Tibial nerve (tissue), 4 donors: ENCODE results near the gene TM4SF4. TPM values are rescaled to one million over a fixed set of nuclear protein-coding genes. Genes with fewer than 3 reads are reported as not detected.

Experiments used
- DNase-seq, 2 donors: peaks; one replicate each; pipeline ENCODE4 v3.0.0-alpha.2; 2019; ENCODE audit warnings: low spot score in 2 of 2
- H3K27ac ChIP-seq, 4 donors: fragments of 200-600 bp; sonication (generic) in 3 of 4; one replicate each; pipeline ENCODE4 v1.5.1; 2017 to 2019; ENCODE audit warnings: mild to moderate bottlenecking in 1 of 4
- H3K27me3 ChIP-seq, 2 donors: fragments of 200-600 bp; sonication (generic) in 1 of 2; one replicate each; pipeline versions ENCODE4 v1.5.1 to v1.6.0; 2017 to 2019
- H3K36me3 ChIP-seq, 3 donors: fragments of 200-600 bp; sonication (generic); one replicate each; pipeline ENCODE4 v1.5.1; 2018 to 2019
- H3K4me1 ChIP-seq, 4 donors: fragments of 200-600 bp; sonication (generic) in 3 of 4; one replicate each; pipeline ENCODE4 v1.5.1; 2017 to 2019
- H3K4me3 ChIP-seq, 4 donors: fragments of 200-600 bp; sonication (generic) in 3 of 4; one replicate each; pipeline ENCODE4 v1.5.1; 2017 to 2019; ENCODE audit warnings: mild to moderate bottlenecking in 1 of 4, moderate library complexity in 1 of 4
- H3K9me3 ChIP-seq, 4 donors: fragments of 200-600 bp; sonication (generic) in 3 of 4; one replicate each; pipeline ENCODE4 v1.5.1; 2017 to 2019
- EP300 ChIP-seq, 2 donors: sonication (generic); formaldehyde crosslinking; IDR thresholded peaks; one replicate each; pipeline ENCODE4 v1.6.1; 2017; ENCODE audit warnings: antibody characterized with exemption in 2 of 2, mild to moderate bottlenecking in 1 of 2
- POLR2A ChIP-seq, 2 donors: fragments of 450-650 bp; IDR thresholded peaks; one replicate each; pipeline ENCODE4 v1.6.1; 2017; ENCODE audit warnings: antibody characterized with exemption in 2 of 2, mild to moderate bottlenecking in 2 of 2, moderate library complexity in 2 of 2
- WGBS, 2 donors: methylation state at CpG; one replicate each; pipeline ENCODE4 v1.1.5; 2018; 5-methylcytosine and 5-hydroxymethylcytosine counted together
- total RNA-seq, 4 donors: library from RNA; depleted of rRNA; stranded (reverse); fragments of >200 nt; gene quantifications; one replicate each; pipeline ENCODE4 v1.1.0, GENCODE V29; 2016
- TF ChIP-seq, protein P1 (sequence below), 5 experiments: fragments of 200-600 bp in 3 of 5; fragments of 450-650 bp in 2 of 5; sonication (generic) in 3 of 5; IDR thresholded peaks; one replicate each; pipeline ENCODE4 v1.5.1; 2016 to 2019; ENCODE audit warnings: antibody characterized with exemption in 5 of 5, mild to moderate bottlenecking in 3 of 5, moderate library complexity in 2 of 5

The TM4SF4 gene
- total RNA-seq, 4 donors from 2014 or later = not detected

DNA sequence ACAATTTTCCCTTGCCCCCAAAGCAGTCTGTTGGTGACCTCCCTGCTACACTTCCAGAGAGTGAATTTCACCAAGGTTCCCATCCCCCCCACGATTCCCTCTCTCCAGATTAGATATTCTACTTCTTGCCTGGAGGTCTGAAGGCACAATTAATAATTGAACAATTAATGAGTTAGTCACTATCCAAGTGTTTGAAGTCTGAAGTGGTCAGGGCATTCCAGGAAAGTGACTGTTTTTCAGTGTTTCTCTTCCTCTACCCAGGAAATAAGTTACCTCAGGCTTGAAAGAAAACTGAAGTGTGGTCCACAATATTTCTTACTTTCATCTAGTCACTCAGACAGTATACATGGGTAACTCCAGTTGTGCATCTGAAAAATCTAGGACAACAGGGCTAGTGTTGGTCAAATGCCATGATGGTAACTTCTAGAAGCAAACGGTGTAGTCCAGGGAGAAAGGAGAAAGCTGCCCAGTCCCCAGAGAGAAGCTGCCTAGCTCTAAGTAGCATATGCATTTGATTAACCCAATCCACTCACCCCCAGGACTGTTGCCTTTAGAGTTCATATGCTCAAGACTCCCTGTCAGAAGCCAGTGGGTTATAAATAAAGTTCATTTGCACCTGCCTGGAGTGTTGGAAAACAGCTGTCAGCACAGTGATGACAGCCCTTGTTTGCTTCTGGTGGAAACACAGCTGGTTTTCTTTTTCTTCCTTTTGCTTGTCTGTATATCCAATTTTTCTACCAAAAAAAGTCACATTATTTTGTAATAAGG lies 2.3 kb upstream of the TM4SF4 start:
- DNase-seq = no peak
- Histone ChIP-seq H3K27me3 (no peaks in the 10 kb centered on the region), H3K27ac (peak overlapping the region in 1 of 4 donors; percentile 30), H3K4me1 (peaks cover 0 to 25% (median 8%) of the 10 kb centered on the region in 4 donors), H3K36me3 (no peaks in the 10 kb centered on the region), H3K9me3 (no peaks in the 10 kb centered on the region), H3K4me3 (no peak overlapping the region)
- WGBS, 2 donors = 57 to 67% methylated on average over 2 of the region's 2 CpGs
- TF ChIP-seq, protein P1, sequence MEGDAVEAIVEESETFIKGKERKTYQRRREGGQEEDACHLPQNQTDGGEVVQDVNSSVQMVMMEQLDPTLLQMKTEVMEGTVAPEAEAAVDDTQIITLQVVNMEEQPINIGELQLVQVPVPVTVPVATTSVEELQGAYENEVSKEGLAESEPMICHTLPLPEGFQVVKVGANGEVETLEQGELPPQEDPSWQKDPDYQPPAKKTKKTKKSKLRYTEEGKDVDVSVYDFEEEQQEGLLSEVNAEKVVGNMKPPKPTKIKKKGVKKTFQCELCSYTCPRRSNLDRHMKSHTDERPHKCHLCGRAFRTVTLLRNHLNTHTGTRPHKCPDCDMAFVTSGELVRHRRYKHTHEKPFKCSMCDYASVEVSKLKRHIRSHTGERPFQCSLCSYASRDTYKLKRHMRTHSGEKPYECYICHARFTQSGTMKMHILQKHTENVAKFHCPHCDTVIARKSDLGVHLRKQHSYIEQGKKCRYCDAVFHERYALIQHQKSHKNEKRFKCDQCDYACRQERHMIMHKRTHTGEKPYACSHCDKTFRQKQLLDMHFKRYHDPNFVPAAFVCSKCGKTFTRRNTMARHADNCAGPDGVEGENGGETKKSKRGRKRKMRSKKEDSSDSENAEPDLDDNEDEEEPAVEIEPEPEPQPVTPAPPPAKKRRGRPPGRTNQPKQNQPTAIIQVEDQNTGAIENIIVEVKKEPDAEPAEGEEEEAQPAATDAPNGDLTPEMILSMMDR (IDR thresholded peaks at IDR 0.05) = no peak
- TF ChIP-seq POLR2A (IDR thresholded peaks at IDR 0.05) (no peak), EP300 (IDR thresholded peaks at IDR 0.05) (no peak)

DNA sequence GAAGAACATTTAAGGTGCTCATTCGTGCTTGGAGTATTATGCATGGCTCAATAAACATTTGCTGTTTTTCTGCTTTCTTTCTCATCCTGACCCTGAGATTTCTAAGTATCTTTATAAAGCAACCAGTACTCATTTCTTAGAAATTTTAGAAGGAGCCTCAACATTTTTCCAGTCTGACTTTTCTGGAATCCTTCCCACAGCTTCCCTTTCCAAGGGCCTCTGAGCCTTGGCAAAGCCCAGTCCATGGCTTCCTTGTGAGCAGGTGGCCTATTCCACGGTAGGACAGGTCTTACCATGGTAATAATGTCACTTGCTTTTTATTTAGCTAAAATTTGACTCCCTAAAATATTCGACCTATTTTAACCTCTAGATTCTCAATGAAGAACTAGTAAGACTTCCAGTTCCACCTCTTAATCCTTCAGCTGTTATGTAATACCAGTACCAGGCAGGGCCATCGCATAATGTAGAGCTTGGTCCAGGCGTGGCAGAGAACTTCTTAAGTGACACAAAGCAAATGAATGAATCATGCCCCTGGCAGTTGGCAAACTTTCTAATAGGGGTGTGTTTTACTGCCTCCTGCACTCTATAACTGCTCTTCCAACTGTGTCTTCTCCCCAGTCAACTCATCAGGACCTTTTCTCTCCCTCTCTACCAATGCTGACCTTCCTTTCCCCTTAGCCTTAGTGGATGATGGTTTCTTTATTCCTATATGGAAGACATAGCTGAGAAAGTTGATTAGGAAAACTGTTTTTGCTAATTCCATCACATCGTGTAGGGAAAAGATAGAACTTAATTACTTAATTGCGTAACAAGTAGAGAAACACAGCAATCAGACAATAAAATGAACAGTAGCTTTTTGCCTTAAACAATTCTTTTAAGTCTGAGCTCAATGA lies 894 bp upstream of the TM4SF4 start:
- peak overlapping the region in 2 of 4 donors; percentile 21 to 62 for H3K27ac ChIP-seq
- no peaks in the 10 kb centered on the region for H3K36me3 ChIP-seq
- WGBS, 2 donors = 52 to 62% methylated on average over 7 of the region's 7 CpGs
- no peaks in the 10 kb centered on the region for H3K27me3 ChIP-seq
- no peak overlapping the region for H3K4me3 ChIP-seq
- no peak for DNase-seq
- peaks cover 0 to 23% (median 7%) of the 10 kb centered on the region in 4 donors for H3K4me1 ChIP-seq
- H3K9me3 ChIP-seq = no peaks in the 10 kb centered on the region
- TF ChIP-seq, protein P1 (IDR thresholded peaks at IDR 0.05) = no peak
- TF ChIP-seq POLR2A (IDR thresholded peaks at IDR 0.05) (no peak), EP300 (IDR thresholded peaks at IDR 0.05) (peak in 1 of 2 donors; percentile 12)

DNA sequence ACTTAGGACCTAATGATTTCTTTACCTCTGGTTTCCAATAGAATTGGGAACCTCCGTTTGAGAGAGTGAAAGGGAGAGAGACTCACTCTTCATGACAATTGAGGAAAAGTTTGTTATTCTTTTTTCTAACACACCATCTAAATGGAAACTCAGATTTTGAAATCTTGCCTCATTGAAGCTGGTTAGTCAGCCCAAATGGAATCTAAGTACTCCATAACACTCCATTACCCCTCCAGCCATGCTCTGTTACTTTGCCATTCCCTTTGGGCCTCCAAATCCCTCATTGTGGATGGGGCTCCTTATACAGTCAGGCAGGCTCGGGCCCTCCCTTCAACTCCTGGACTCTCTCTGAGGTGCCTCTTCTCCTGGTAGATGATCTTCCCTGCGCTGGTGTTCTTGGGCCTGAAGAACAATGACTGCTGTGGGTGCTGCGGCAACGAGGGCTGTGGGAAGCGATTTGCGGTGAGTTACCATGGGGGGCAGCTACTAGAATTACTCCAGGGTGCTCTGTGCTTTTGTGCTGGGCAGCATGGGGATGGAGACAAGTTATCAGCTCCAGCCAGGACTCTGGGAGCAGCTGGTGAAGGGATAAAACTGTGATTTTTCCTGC lies 1.1 kb downstream of the TM4SF4 start:
- Histone ChIP-seq H3K4me3 (no peak overlapping the region), H3K27ac (no peak overlapping the region), H3K27me3 (no peaks in the 10 kb centered on the region), H3K36me3 (no peaks in the 10 kb centered on the region), H3K4me1 (peaks cover 0 to 35% (median 10%) of the 10 kb centered on the region in 4 donors), H3K9me3 (no peaks in the 10 kb centered on the region)
- TF ChIP-seq EP300 (IDR thresholded peaks at IDR 0.05) (no peak), POLR2A (IDR thresholded peaks at IDR 0.05) (no peak)
- TF ChIP-seq, protein P1 (IDR thresholded peaks at IDR 0.05) = no peak
- 94 to 96% methylated on average over 7 of the region's 7 CpGs for WGBS, 2 donors
- DNase-seq = no peak

DNA sequence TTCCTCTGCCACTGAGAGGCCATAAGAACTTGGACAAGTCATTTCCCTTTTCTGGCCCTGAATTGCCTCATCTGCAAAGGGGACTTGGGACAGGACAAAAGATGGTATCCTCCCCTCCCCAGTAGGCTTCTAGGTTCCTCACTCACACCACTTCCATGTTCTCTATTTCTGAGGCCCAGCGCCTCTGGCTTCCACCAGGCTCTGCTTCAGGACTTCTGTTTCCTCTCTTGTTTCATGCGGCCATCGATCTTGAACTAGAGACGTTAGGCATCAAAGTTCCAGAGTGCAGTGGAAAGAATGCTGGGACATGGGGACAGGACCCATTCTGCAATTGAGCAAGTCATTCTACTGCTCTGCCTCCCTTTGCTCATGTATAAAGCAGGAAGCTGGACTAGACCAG lies 1.7 kb downstream of the TM4SF4 start:
- no peak for DNase-seq
- TF ChIP-seq POLR2A (IDR thresholded peaks at IDR 0.05) = no peak
- TF ChIP-seq EP300 (IDR thresholded peaks at IDR 0.05) = no peak
- TF ChIP-seq, protein P1 (IDR thresholded peaks at IDR 0.05) = no peak
- Histone ChIP-seq H3K4me3 (no peak overlapping the region), H3K27me3 (no peaks in the 10 kb centered on the region), H3K9me3 (no peaks in the 10 kb centered on the region), H3K27ac (no peak overlapping the region), H3K4me1 (peaks cover 0 to 35% (median 10%) of the 10 kb centered on the region in 4 donors), H3K36me3 (no peaks in the 10 kb centered on the region)
- WGBS, 2 donors = 94 to 97% methylated on average over 4 of the region's 4 CpGs
